K562 (cell line): ENCODE measurements around the gene SAMD4A. TPM values are rescaled to one million over a fixed set of nuclear protein-coding genes. Genes with fewer than 3 reads are reported as not detected.

Experiments
- ATAC-seq: fragments of 200-7000 bp; cut with Tn5 transposase; 3 replicates; pipeline ENCODE4 v1.9.1; 2020; ENCODE audit warnings: moderate library complexity
- BruUV-seq: library from RNA; stranded (reverse); fragments of 400-500 nt; replicated peaks from 2 replicates; lab custom pipeline; 2021; lab: Mats Ljungman, UMichigan
- CTCF ChIA-PET: fragments of 300-600 bp; formaldehyde crosslinking; extraction: SDS; loops from one replicate; lab custom pipeline; 2021; ENCODE audit warnings: low intra/inter-chr PET ratio; lab: Yijun Ruan, JAX
- POLR2A ChIA-PET: fragments of 300-600, 350-650 bp; sonication (Branson Sonifier 250); formaldehyde crosslinking; extraction: SDS; loops from one replicate; lab custom pipeline; 2021; ENCODE audit warnings: antibody characterized with exemption, inconsistent platforms; lab: Yijun Ruan, JAX
- DNase-seq, 4 experiments: peaks; one replicate each; pipeline versions ENCODE4 v3.0.0 to v3.0.0-alpha.2; 2011 to 2018; ENCODE audit warnings: low spot score in 3 of 4, mixed read lengths in 3 of 4; ENCODE audit errors: extremely low read depth in 1 of 4
- FAIRE-seq: peaks from 2 replicates; lab custom pipeline; 2011; peaks lifted over from hg19 to GRCh38; lab: Jason Lieb, UNC
- H2AFZ ChIP-seq: 2 replicates; pipeline ENCODE4 v1.6.0; 2011; ENCODE audit warnings: low read depth, low read length, control low read depth, inconsistent platforms
- H3K27ac ChIP-seq: fragments of 200-600 bp; 3 replicates; pipeline ENCODE4 v1.8.0; 2011; ENCODE audit warnings: low read depth, mild to moderate bottlenecking, control low read depth, inconsistent platforms, low read length, moderate library complexity, mixed read lengths; ENCODE audit errors: extremely low read depth
- H3K27me3 ChIP-seq, 2 experiments: fragments of 300-600 bp in 1 of 2; 2 replicates in 1 of 2; 3 replicates in 1 of 2; pipeline versions ENCODE4 v1.6.0 to v1.8.0; 2011; ENCODE audit warnings: inconsistent platforms in 2 of 2, low read length in 2 of 2, mild to moderate bottlenecking in 1 of 2, mixed read lengths in 1 of 2, moderate library complexity in 1 of 2; ENCODE audit not compliant: control insufficient read depth in 2 of 2, insufficient read depth in 2 of 2
- H3K36me3 ChIP-seq: fragments of 300-600 bp; 3 replicates; pipeline ENCODE4 v1.8.0; 2011; ENCODE audit warnings: mild to moderate bottlenecking, low read length, inconsistent platforms; ENCODE audit not compliant: control insufficient read depth, insufficient read depth
- H3K4me1 ChIP-seq, 2 experiments: fragments of 200-600 bp in 1 of 2; replicated peaks in 1 of 2; 2 replicates in 1 of 2; 3 replicates in 1 of 2; pipeline versions ENCODE4 v1.5.1 to v1.8.0; 2011; ENCODE audit warnings: inconsistent platforms in 2 of 2, low read length in 2 of 2, mild to moderate bottlenecking in 1 of 2, mixed read lengths in 1 of 2, moderate library complexity in 1 of 2; ENCODE audit not compliant: control insufficient read depth in 2 of 2, insufficient read depth in 2 of 2
- H3K4me2 ChIP-seq: 2 replicates; pipeline ENCODE4 v1.6.1; 2011; ENCODE audit warnings: low read length, control low read depth, inconsistent platforms, mixed read lengths; ENCODE audit not compliant: insufficient read depth
- H3K4me3 ChIP-seq: fragments of 200-600 bp; sonication (generic), shearing (Covaris generic); 2 replicates; pipeline ENCODE4 v1.5.1; 2016; ENCODE audit warnings: control low read depth, inconsistent platforms
- H3K79me2 ChIP-seq: fragments of 200-600 bp; 3 replicates; pipeline ENCODE4 v1.8.0; 2011; ENCODE audit warnings: low read length, inconsistent platforms; ENCODE audit not compliant: control insufficient read depth, insufficient read depth
- H3K9ac ChIP-seq, 2 experiments: 2 replicates each; pipeline versions ENCODE4 v1.6.0 to v1.6.1; 2011; ENCODE audit warnings: low read depth in 2 of 2, low read length in 2 of 2, control low read depth in 1 of 2, inconsistent platforms in 1 of 2, mild to moderate bottlenecking in 1 of 2, mixed read lengths in 1 of 2; ENCODE audit not compliant: insufficient read depth in 1 of 2
- H3K9me1 ChIP-seq: one replicate; pipeline ENCODE4 v1.6.0; 2011; ENCODE audit warnings: inconsistent platforms, mild to moderate bottlenecking, low read length, moderate library complexity; ENCODE audit not compliant: control insufficient read depth, insufficient read depth
- H3K9me3 ChIP-seq: replicated peaks from 2 replicates; pipeline ENCODE4 v1.5.1; 2011; ENCODE audit warnings: low read depth, low read length, inconsistent platforms; ENCODE audit not compliant: control insufficient read depth, insufficient read depth
- H4K20me1 ChIP-seq: replicated peaks from 2 replicates; pipeline ENCODE4 v1.6.1; 2011; ENCODE audit warnings: low read length, inconsistent platforms, mixed read lengths; ENCODE audit not compliant: control insufficient read depth, insufficient read depth
- DNMT1 ChIP-seq: fragments of 450-650 bp; IDR thresholded peaks from 2 replicates; pipeline ENCODE4 v1.6.1; 2016; ENCODE audit warnings: antibody characterized with exemption, mild to moderate bottlenecking
- ELF2 ChIP-seq: fragments of 250-450 bp; sonication (Bioruptor Pico); IDR thresholded peaks from 2 replicates; pipeline ENCODE4 v1.5.0; 2021; ENCODE audit warnings: mild to moderate bottlenecking
- EP300 ChIP-seq: IDR thresholded peaks from 2 replicates; pipeline ENCODE4 v1.6.1; 2012; ENCODE audit warnings: low read length, improper control_type of control experiment
- GATAD2A ChIP-seq: fragments of 450-650 bp; IDR thresholded peaks from 2 replicates; pipeline ENCODE4 v1.6.1; 2017
- MAX ChIP-seq: sonication (generic); formaldehyde crosslinking; IDR thresholded peaks from 2 replicates; pipeline ENCODE4 v1.9.0; 2022; ENCODE audit warnings: mild to moderate bottlenecking, missing genetic modification reagents
- SMARCA5 ChIP-seq: fragments of 450-650 bp; IDR thresholded peaks from 2 replicates; pipeline ENCODE4 v1.6.1; 2016
- SRSF3 ChIP-seq: fragments of 200-400 bp; formaldehyde crosslinking; IDR thresholded peaks from 2 replicates; pipeline ENCODE4 v1.6.1; 2016; ENCODE audit warnings: mild to moderate bottlenecking, low read length, moderate library complexity; ENCODE audit not compliant: insufficient read depth
- ZNF121 ChIP-seq: sonication (generic); formaldehyde crosslinking; conservative IDR thresholded peaks from 2 replicates; pipeline ENCODE4 v1.8.0; 2022; ENCODE audit warnings: missing genetic modification reagents
- ZNF124 ChIP-seq: sonication (generic); formaldehyde crosslinking; IDR thresholded peaks from 2 replicates; pipeline ENCODE4 v1.8.1; 2022; ENCODE audit warnings: missing genetic modification reagents
- ZNF318 ChIP-seq, 2 experiments: fragments of 450-650 bp; IDR thresholded peaks; 2 replicates each; pipeline ENCODE4 v1.6.1; 2016; ENCODE audit warnings: mild to moderate bottlenecking in 2 of 2, borderline replicate concordance in 1 of 2, low read depth in 1 of 2, moderate library complexity in 1 of 2
- WGBS: fragments of 100-300 bp; shearing (Covaris generic); methylation state at CpG from one replicate; pipeline ENCODE4 v1.1.6; 2016; ENCODE audit warnings: low coverage, mixed read lengths; ENCODE audit not compliant: insufficient coverage; ENCODE audit errors: missing lambda C conversion rate; 5-methylcytosine and 5-hydroxymethylcytosine counted together
- in situ Hi-C: fragments of 300-500 bp; cut with MboI; formaldehyde crosslinking; loops from 4 replicates; pipeline ENCODE4 v1.15.0; 2018; ENCODE audit warnings: inconsistent platforms, mixed read lengths
- intact Hi-C: fragments of 100-400 bp; cut with micrococcal nuclease; formaldehyde crosslinking; loops from 2 replicates; pipeline ENCODE4 v1.14.2; 2022
- polyA plus RNA-seq, 8 experiments: library from polyadenylated mRNA; depleted of rRNA in 4 of 8; stranded (reverse) in 5 of 8; unstranded in 3 of 8; fragments of >200 nt; fragmentation: Nextera tagmentation in 2 of 8; fragmentation: Illumina TruSeq in 1 of 8; extraction: Ambion mirVana in 2 of 8; extraction: Trizol in 1 of 8; gene quantifications; 2 replicates each; pipeline versions ENCODE4 v1.2.1 to v1.2.3, GENCODE V29; 2011 to 2014; ENCODE audit warnings: inconsistent platforms in 1 of 8, missing spikeins in 1 of 8
- total RNA-seq, 7 experiments: library from RNA; depleted of rRNA in 6 of 7; stranded (reverse); fragments of >200 nt in 6 of 7; fragmentation: Illumina TruSeq in 2 of 7; extraction: Trizol in 2 of 7; gene quantifications; 2 replicates each; pipeline versions ENCODE4 v1.2.1 to v1.2.3, GENCODE V29; 2011 to 2021; ENCODE audit warnings: low replicate concordance in 1 of 7
- TF ChIP-seq, protein P1 (sequence below): fragments of 250-450 bp; sonication (Bioruptor Pico); IDR thresholded peaks from 2 replicates; pipeline ENCODE4 v1.5.0; 2020; ENCODE audit warnings: mild to moderate bottlenecking
- TF ChIP-seq, protein P2 (sequence below): fragments of 450-650 bp; formaldehyde crosslinking; IDR thresholded peaks from 2 replicates; pipeline ENCODE4 v1.4.0; 2020; ENCODE audit warnings: mild to moderate bottlenecking, mixed read lengths

SAMD4A gene
- total and polyA plus RNA-seq, 9 of the 15 experiments (the other 6 are each of a cell fraction or from before 2014, with no cell fraction given): 0.66 to 6.8 (median 3.3) TPM

GRCh38 chr14:54805070-54805444 lies 238.1 kb downstream of the SAMD4A start:
- Histone ChIP-seq H2AFZ (peak overlapping the region; percentile 93), H3K9me1 (no peaks in the 10 kb centered on the region), H3K4me3 (no peak overlapping the region), H3K4me2 (no peak overlapping the region), H3K9ac (no peak overlapping the region; a peak in 1 of 4 replicates), H3K79me2 (no peaks in the 10 kb centered on the region), H3K9me3 (no peaks in the 10 kb centered on the region), H3K36me3 (no peaks in the 10 kb centered on the region), H3K27me3 (peaks cover 0 to 8% of the 10 kb centered on the region in 2 experiments; a peak in 2 of 5 replicates), H3K27ac (no peak overlapping the region), H4K20me1 (no peaks in the 10 kb centered on the region), H3K4me1 (peaks cover 0 to 3% of the 10 kb centered on the region in 2 experiments; a peak in 3 of 5 replicates)
- FAIRE-seq (no peak), ATAC-seq (no peak), DNase-seq (no peak)
- 53% methylated on average over 6 of the region's 6 CpGs for WGBS
- ChIA-PET POLR2A (interaction anchor here (0.6 to 0.9 kb wide), 2 partner anchors 8 to 1249 kb away, joined by 3 to 5 read pairs; no protein-coding TSS in a partner anchor), CTCF (interaction anchor here (0.6 to 1.6 kb wide), 2 partner anchors 241 kb away, joined by 3 to 8 read pairs; no protein-coding TSS in a partner anchor)
- in situ Hi-C loops: loop anchor here (10.0 kb wide), 1 partner anchor 250 kb away; no protein-coding TSS in a partner anchor
- intact Hi-C loops: no loop called here
- BruUV-seq: no TSS peak
- TF ChIP-seq ZNF124 (CRISPR knock-in tag): no peak
- TF ChIP-seq GATAD2A: no peak
- TF ChIP-seq ZNF121 (CRISPR knock-in tag): no peak
- no peak for TF ChIP-seq SMARCA5
- no peak for TF ChIP-seq EP300
- TF ChIP-seq ELF2 (CRISPR knock-in tag): no peak
- TF ChIP-seq, protein P1, sequence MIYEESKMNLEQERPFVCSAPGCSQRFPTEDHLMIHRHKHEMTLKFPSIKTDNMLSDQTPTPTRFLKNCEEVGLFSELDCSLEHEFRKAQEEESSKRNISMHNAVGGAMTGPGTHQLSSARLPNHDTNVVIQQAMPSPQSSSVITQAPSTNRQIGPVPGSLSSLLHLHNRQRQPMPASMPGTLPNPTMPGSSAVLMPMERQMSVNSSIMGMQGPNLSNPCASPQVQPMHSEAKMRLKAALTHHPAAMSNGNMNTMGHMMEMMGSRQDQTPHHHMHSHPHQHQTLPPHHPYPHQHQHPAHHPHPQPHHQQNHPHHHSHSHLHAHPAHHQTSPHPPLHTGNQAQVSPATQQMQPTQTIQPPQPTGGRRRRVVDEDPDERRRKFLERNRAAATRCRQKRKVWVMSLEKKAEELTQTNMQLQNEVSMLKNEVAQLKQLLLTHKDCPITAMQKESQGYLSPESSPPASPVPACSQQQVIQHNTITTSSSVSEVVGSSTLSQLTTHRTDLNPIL (CRISPR knock-in tag): no peak
- TF ChIP-seq, protein P2, sequence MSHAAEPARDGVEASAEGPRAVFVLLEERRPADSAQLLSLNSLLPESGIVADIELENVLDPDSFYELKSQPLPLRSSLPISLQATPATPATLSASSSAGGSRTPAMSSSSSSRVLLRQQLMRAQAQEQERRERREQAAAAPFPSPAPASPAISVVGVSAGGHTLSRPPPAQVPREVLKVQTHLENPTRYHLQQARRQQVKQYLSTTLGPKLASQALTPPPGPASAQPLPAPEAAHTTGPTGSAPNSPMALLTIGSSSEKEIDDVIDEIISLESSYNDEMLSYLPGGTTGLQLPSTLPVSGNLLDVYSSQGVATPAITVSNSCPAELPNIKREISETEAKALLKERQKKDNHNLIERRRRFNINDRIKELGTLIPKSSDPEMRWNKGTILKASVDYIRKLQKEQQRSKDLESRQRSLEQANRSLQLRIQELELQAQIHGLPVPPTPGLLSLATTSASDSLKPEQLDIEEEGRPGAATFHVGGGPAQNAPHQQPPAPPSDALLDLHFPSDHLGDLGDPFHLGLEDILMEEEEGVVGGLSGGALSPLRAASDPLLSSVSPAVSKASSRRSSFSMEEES: no peak
- TF ChIP-seq ZNF318 (IDR thresholded peaks at IDR 0.05; ENCODE audit: borderline replicate concordance in 1 of 2, low read depth in 1 of 2): no peak
- TF ChIP-seq MAX: no peak
- no peak for TF ChIP-seq DNMT1
- TF ChIP-seq SRSF3: no peak
